HepG2 (cell line): ENCODE measurements around the gene ATF6. TPM values are rescaled to one million over a fixed set of nuclear protein-coding genes. Genes with fewer than 3 reads are reported as not detected.

ENCODE experiments used
- BCLAF1 ChIP-seq: fragments of 450-650 bp; IDR thresholded peaks from 2 replicates; pipeline ENCODE4 v1.6.1; 2017; ENCODE audit warnings: mild to moderate bottlenecking
- CSRNP2 ChIP-seq: sonication (generic); formaldehyde crosslinking; conservative IDR thresholded peaks from 2 replicates; pipeline ENCODE4 v1.8.0; 2022; ENCODE audit warnings: low read depth, missing genetic modification reagents
- HMG20A ChIP-seq: IDR thresholded peaks from 2 replicates; pipeline ENCODE4 v1.6.1; 2016; ENCODE audit warnings: borderline replicate concordance
- IKZF1 ChIP-seq: fragments of 450-650 bp; IDR thresholded peaks from 2 replicates; pipeline ENCODE4 v1.7.1; 2016
- KDM1A ChIP-seq: IDR thresholded peaks from 2 replicates; pipeline ENCODE4 v1.6.1; 2016; ENCODE audit warnings: missing compliant biosample characterization
- PATZ1 ChIP-seq: sonication (generic); formaldehyde crosslinking; IDR thresholded peaks from 2 replicates; pipeline ENCODE4 v1.4.0; 2020; ENCODE audit warnings: missing genetic modification reagents
- PHF21A ChIP-seq: sonication (generic); formaldehyde crosslinking; IDR thresholded peaks from 2 replicates; pipeline ENCODE4 v1.5.0; 2020; ENCODE audit warnings: mild to moderate bottlenecking, missing genetic modification reagents
- POGK ChIP-seq: sonication (generic); formaldehyde crosslinking; conservative IDR thresholded peaks from 2 replicates; pipeline ENCODE4 v1.8.0; 2022; ENCODE audit warnings: mild to moderate bottlenecking, moderate library complexity, missing genetic modification reagents
- RFX1 ChIP-seq: fragments of 450-650 bp; IDR thresholded peaks from 2 replicates; pipeline ENCODE4 v1.6.1; 2017
- SALL2 ChIP-seq: sonication (generic); formaldehyde crosslinking; IDR thresholded peaks from 2 replicates; pipeline ENCODE4 v1.8.1; 2023; ENCODE audit warnings: mild to moderate bottlenecking, missing genetic modification reagents, inconsistent platforms
- SRF ChIP-seq: IDR thresholded peaks from 2 replicates; pipeline ENCODE4 v1.6.1; 2011; ENCODE audit warnings: mild to moderate bottlenecking, low read depth, low read length, moderate library complexity
- TOE1 ChIP-seq: sonication (generic); formaldehyde crosslinking; IDR thresholded peaks from 2 replicates; pipeline ENCODE4 v1.4.0; 2020; ENCODE audit warnings: mild to moderate bottlenecking, missing genetic modification reagents
- XRCC5 ChIP-seq: fragments of 200-400 bp; formaldehyde crosslinking; optimal IDR thresholded peaks from 2 replicates; pipeline ENCODE3; 2017; ENCODE audit warnings: mild to moderate bottlenecking, low read length
- ZBTB49 ChIP-seq: sonication (generic); formaldehyde crosslinking; IDR thresholded peaks from 2 replicates; pipeline ENCODE4 v1.4.0; 2020; ENCODE audit warnings: missing genetic modification reagents, borderline replicate concordance
- ZFP41 ChIP-seq: sonication (generic); formaldehyde crosslinking; IDR thresholded peaks from 2 replicates; pipeline ENCODE4 v1.4.0; 2020; ENCODE audit warnings: mild to moderate bottlenecking, missing genetic modification reagents, borderline replicate concordance
- ZNF143 ChIP-seq: sonication (generic); formaldehyde crosslinking; IDR thresholded peaks from 2 replicates; pipeline ENCODE4 v1.4.0; 2020; ENCODE audit warnings: missing genetic modification reagents
- ZNF24 ChIP-seq: fragments of 450-650 bp; IDR thresholded peaks from 2 replicates; pipeline ENCODE4 v1.6.1; 2017; ENCODE audit warnings: antibody characterized with exemption, mild to moderate bottlenecking
- ZNF773 ChIP-seq: sonication (generic); formaldehyde crosslinking; IDR thresholded peaks from 2 replicates; pipeline ENCODE4 v1.4.0; 2020; ENCODE audit warnings: missing genetic modification reagents, borderline replicate concordance
- ZSCAN9 ChIP-seq: IDR thresholded peaks from 2 replicates; pipeline ENCODE4 v1.6.1; 2016; ENCODE audit warnings: borderline replicate concordance
- polyA plus RNA-seq, 8 experiments: library from polyadenylated mRNA; depleted of rRNA in 3 of 8; stranded (reverse) in 7 of 8; unstranded in 1 of 8; fragments of >200 nt; fragmentation: Illumina TruSeq in 4 of 8; extraction: Trizol in 4 of 8; gene quantifications; 2 replicates each; pipeline versions ENCODE4 v1.2.1 to v1.2.3, GENCODE V29; 2011 to 2016; ENCODE audit warnings: low read depth in 4 of 8, missing spikeins in 1 of 8, mixed read lengths in 1 of 8; ENCODE audit not compliant: insufficient read depth in 1 of 8
- total RNA-seq, 5 experiments: library from RNA; depleted of rRNA; stranded (reverse); fragments of >200 nt; fragmentation: Illumina TruSeq; extraction: Trizol; gene quantifications; 2 replicates each; pipeline ENCODE4 v1.2.3, GENCODE V29; 2016; ENCODE audit warnings: low read depth in 1 of 5

Gene ATF6
- total and polyA plus RNA-seq, 2 of the 13 experiments (the other 11 are each of a cell fraction or from before 2014, with no cell fraction given): 13.2 to 14.5 TPM

GRCh38 chr1:161766102-161766981 lies at the start of gene ATF6 (continued):
- TF ChIP-seq SRF (no peak), POGK (0 out of 2 replicates have a peak, but pooled peaks have one; percentile 75), IKZF1 (no peak), ZSCAN9 (peak; percentile 49; the same call in 1 of the 2 replicates), ZNF773 (CRISPR knock-in tag) (no peak), ZBTB49 (CRISPR knock-in tag) (no peak), SALL2 (CRISPR knock-in tag) (peak; percentile 68; the same call in 1 of the 2 replicates), HMG20A (CRISPR knock-in tag) (peak; percentile 60; the same call in 1 of the 2 replicates), XRCC5 (peak; percentile 93), BCLAF1 (no peak), PHF21A (peak; percentile 83; the same call in 1 of the 2 replicates), TOE1 (CRISPR knock-in tag) (0 out of 2 replicates have a peak, but pooled peaks have one; percentile 79), ZNF143 (CRISPR knock-in tag) (no peak), PATZ1 (CRISPR knock-in tag) (peak; percentile 37; the same call in 1 of the 2 replicates), ZFP41 (CRISPR knock-in tag) (no peak), CSRNP2 (CRISPR knock-in tag) (no peak), KDM1A (CRISPR knock-in tag) (no peak), ZNF24 (0 out of 2 replicates have a peak, but pooled peaks have one; percentile 14), RFX1 (no peak)
